VCaP (cell line): ENCODE data around the gene ARHGAP42.
A peak's percentile ranks its signal among the peaks of the same experiment; 100 is the strongest.

Experiments
- H3K27ac ChIP-seq: fragments of 450-650 bp; 2 replicates; pipeline ENCODE4 v1.5.1; 2017
- CTCF ChIP-seq: fragments of 450-650 bp; conservative IDR thresholded peaks from 2 replicates; pipeline ENCODE4 v1.5.1; 2017; ENCODE audit warnings: mild to moderate bottlenecking, moderate library complexity

Gene ARHGAP42

GRCh38 chr11:100801225-100801999 is 114.3 kb downstream of the ARHGAP42 start:
- no peak overlapping the region for H3K27ac ChIP-seq
- peak; percentile 42 for TF ChIP-seq CTCF

GRCh38 chr11:100805506-100806199 is 118.6 kb downstream of the ARHGAP42 start:
- no peak for TF ChIP-seq CTCF
- no peak overlapping the region for H3K27ac ChIP-seq

- TF ChIP-seq CTCF = no peak
- H3K27ac ChIP-seq = no peak overlapping the region
Observed at GRCh38 chr11:100806296-100806695, 119.2 kb downstream of the ARHGAP42 start.

GRCh38 chr11:100808904-100809491 is 121.9 kb downstream of the ARHGAP42 start:
- H3K27ac ChIP-seq = no peak overlapping the region
- TF ChIP-seq CTCF = no peak

GRCh38 chr11:100810146-100810545 is 123.1 kb downstream of the ARHGAP42 start:
- no peak for TF ChIP-seq CTCF
- no peak overlapping the region for H3K27ac ChIP-seq

- TF ChIP-seq CTCF = no peak
- H3K27ac ChIP-seq = no peak overlapping the region
Observed at GRCh38 chr11:100810666-100811065, 123.6 kb downstream of the ARHGAP42 start.

GRCh38 chr11:100812517-100812916 is 125.4 kb downstream of the ARHGAP42 start:
- H3K27ac ChIP-seq = no peak overlapping the region
- no peak for TF ChIP-seq CTCF
